Activated CD8-positive, alpha-beta memory T cell treated with anti-CD3 and anti-CD28 coated beads, Interleukin-2, amount 50 U/mL, for 4 hours (primary cell): Measurements from ENCODE around the gene DNM2.
"Not testable (repeated sequence)": the region's sequence is repeated elsewhere in the genome, so short reads cannot be mapped to it uniquely, and the experiment has no call there.

Experiments
- DNase-seq: peaks from one replicate; pipeline ENCODE4 v3.0.0-alpha.2; 2020

Gene DNM2

DNA sequence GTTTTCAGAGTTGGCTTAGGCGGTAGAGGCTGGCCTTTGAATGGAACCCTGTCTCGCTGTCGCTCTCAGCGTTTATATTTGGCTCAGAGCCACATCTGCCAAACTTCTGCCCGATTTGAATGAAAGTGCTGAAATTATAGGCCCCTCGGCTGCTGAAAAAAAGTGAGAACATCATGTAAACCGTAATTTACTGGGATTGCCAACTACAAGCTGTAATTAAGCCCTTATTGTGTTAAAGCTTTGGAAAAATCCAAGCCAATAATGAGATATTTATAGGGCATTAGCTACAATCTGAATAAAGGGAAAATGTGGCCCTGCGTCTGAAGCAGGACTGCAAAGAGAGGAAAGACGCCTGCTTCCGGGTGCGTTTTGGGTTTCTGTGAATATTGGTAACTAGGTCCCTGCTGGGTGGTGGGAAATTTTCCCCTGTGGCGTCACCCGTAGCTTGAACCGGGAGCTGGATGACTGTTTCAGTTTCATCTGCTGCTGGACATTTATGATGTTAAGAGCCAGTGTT, 9.9 kb downstream of the DNM2 start:
- no peak for DNase-seq

DNA sequence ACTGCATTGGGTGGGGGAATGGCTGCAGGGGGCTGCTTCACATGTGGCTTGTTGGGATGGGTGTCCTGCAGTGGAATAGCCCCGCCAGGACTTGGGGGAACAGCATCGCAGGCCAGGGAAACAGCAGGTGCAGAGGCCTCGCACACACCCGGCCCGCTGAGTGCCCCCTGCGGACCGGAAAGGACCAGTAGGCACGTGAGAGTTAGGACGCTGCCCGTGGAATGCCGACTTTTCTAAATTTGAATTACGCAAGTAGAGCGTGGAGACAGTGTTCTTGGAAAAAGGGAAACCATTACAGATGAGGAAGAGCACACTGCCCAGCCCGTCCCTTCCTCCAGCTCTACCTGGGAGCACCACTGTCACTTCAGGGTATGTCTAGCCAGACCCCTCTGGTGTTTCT, 11.5 kb downstream of the DNM2 start:
- DNase-seq: no peak

DNA sequence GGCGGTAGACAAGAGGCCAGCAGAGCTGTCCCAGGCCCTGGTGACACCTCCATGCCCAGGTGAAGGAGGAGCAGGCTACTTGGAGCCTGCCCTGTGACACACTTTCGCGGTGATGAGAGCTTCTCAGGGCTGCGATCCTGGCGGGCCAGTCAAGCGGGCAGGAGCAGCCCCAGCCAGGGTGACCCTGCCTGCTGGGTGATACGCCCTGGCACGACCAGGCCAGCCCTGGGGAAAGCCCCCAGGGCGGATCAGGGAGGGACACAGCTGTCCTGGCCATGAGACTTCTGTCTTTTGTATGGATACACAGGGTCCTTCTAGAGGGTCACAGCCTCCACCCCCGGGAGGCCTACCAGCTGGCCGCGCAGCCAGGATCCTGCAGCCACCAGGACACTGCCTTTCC, 13.1 kb downstream of the DNM2 start:
- DNase-seq: no peak

DNA sequence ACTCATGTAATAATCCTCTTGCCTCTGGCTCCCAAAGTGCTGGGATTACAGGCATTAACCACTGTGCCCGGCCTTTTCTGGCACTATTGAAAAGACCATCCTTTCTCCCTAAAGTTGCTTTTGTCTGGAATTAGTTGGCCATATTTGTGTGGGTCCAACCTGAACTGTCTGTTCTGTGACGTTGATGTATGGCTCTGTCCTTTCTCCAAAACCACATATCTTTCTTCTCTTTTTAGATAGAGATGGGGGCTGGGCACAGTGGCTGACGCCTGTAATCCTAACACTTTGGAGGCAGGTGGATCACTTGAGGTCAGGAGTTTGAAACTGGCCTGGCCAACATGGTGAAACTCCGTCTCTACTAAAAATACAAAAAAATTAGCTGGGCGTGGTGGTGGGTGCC, 17.9 kb downstream of the DNM2 start:
- no peak for DNase-seq

DNA sequence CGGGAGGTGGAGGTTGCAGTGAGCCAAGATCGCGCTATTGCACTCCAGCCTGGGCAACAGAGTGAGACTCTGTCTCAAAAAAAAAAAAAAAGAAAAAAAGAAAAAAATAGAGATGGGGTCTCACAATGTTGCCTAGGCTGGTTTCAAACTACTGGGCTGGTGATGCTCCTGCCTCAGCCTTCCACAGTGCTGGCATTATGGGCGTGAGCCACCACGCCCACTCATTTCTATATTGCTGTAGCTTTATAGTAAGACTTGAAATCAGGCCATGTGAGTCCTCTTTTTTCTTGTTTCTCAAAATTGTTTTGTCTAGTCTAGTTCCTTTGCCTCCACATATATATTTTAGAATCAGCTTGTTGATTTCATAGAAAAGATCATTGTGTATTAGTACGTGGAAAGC, 18.3 kb downstream of the DNM2 start:
- no peak for DNase-seq

DNA sequence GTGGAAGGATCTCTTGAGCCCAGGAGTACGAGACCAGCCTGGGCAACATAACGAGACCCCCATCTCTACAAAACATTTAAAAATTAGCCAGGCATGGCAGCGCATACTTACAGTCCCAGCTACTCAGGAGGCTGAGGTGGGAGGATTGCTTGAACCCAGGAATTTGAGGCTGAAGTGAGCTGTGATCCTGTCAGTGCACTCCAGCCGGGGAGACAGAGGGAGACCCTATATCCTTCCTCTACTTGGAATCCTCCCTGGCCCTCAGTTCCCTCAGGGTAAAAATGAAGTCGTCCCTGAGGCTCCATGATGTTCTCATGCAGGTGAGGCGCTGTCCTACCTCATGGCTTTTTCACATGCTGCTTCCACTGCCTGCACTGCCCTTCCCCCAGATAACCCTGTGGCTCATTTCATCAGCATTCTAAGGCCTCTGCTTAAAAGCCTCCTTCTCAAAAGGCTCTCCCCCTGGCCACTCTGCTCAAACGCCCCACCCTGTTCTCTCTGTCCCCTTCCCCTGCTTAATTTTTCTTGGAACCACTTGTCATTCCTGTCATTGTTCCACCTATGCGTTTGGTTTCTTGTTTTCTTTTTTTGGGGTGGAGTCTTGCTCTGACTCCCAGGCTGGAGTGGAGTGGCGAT, 19.2 kb downstream of the DNM2 start:
- DNase-seq: no peak

DNA sequence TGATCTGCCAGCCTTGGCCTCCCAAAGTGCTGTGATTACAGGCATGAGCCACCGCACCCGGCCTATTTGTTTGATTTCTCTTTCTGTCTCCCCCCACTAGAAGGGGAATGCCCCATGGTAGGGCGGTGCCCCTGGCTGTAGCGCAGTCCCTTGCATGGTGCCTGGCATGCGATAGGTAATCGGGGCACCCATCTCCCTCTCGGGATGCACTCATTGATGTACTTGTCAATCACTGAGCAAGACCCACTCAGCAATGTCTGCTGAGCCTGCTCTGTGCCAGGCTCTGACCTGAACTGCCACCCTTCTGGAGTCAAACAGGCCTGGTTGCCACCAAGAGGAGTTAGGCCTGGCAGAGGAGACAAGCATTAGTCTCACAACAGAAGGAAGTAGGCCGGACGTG, 19.8 kb downstream of the DNM2 start:
- no peak for DNase-seq

DNA sequence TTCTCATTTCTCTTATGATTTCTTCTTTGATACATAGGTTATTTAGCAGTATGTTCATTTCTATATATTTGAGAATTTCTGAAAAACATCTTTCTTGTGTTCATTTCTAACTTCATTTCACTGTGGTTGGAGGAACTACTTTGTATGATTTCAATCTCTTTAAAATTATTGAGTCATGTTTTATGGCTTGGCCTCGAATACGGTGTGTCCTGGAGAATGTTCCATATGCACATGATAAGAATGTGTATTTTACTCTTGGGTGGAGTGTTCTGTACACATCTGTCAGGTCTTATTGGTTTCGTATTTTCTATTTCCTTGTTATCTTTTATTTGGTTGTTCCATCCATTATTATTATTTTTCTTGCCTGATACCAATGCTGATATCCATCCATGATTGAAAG, 22.9 kb downstream of the DNM2 start:
- DNase-seq: no peak

DNA sequence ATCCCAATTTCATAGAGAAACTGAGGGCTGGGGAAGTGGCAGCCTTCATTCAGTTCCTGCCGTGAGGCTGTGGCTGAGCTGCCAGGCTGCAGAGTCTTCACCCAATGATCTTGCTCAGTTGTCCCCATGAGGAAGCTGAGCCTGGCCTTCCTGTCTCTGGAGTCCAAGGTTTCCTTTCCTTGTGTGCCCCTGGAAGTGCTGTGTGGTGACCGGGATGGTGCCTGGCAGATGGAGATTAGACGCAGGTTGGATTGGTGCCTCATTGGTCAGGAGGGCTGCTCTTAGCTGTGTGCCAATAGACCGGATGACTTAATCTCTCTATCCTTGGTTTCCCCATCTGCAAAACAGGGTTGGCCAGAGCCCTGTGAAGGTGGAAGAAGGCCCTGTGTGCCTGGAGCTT, 24.6 kb downstream of the DNM2 start:
- no peak for DNase-seq

DNA sequence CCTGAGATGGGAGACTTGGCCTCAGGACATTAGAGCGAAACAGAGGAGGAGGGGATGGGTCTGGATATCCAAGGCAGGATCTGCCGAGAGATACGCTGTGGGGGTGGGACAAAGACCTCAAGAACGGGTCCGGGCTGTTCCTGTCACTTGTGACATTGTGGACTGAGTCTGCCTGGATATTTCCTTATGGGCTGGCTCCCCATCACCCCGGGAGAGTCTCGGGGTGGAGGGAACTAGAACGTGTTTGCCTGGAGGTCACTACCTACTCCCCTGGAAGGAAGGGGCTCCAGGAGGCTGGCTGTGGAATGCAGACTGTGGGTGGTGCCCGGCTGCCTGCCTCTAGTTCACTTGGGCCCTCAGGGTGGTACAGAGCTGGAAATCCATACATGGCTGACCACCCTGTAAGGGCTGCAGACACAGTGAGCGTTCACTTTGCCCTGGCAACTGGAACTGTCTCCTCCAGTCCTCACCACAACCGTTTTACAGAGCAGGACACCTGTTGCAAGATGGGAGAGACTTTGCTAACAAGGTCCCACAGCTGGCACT, 26.4 kb downstream of the DNM2 start:
- no peak for DNase-seq

DNA sequence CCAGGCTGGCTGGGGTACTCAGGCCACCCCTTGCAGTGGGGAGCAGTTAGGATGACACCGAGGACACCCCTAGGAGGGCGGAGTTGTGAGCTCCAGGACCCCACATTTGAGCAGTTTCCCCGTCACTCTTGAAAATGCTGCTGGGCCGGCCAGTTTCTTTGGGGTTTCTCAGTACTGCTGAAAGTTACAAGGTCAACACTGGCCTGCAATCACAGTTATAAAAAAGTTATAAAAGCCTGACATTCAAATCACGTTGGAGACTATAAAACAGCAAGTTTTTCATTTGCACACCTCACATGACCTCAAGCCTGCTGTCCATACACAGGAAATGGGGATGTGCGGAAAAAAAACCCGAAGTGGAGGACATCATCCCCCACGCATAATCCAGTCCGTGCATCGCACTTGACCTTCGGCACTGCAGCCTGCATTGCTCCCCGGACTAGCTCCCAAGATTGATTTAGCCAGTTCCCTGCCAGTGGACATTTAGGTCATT, 27.0 kb downstream of the DNM2 start:
- no peak for DNase-seq

DNA sequence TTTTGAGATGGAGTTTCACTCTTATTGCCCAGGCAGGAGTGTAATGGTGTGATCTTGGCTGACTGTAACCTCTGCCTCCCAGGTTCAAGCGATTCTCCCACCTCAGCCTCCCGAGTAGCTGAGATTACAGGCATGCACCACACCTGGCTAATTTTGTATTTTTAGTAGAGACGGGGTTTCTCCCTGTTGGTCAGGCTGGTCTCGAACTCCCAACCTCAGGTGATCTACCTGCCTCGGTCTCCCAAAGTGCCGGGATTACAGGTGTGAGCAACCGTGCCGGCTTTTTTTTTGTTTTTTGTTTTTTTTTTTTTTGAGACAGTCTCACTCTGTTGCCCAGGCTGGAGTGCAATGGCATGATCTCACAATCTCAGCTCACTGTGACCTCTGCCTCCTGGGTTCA, 28.6 kb downstream of the DNM2 start:
- not testable (repeated sequence) for DNase-seq

DNA sequence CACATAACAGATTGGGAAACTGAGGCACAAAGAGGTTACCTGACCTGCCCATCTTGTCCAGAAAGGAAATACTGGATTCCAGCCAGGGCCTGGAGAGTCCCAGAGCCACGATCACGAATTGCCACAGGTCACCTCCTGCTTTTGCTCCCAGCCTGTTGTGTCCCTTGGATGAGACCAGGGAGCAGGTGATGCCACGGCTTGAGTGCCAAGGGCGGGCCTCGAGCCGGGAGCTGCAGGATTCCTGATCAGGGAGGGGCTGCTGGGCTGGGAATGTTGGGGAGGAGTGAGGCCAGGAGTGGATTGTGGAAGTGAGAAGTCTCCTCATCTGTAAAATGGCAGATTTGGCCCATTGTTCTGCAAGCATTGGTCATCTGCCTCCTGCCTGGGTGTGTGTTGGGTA, 29.4 kb downstream of the DNM2 start:
- DNase-seq: no peak

DNA sequence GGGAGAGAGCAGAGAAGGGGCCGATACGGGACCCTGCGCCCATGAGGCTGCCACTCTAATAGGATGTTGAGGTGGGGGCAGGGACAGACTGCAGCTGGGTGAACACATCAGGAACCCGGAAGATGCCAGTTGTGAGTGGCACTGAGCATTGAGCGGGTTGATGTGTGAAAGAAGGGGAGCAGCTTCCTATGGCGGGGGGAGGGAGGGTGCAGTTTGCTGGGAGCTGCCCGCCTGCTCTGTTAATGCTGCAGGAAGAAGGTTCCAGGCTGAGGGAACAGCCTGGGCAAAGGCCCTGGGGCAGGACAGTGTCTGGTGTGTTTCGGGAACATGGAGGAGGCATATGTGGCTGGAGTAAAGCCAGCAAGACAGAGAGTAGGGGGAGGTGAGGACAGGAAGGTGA, 29.8 kb downstream of the DNM2 start:
- no peak for DNase-seq

DNA sequence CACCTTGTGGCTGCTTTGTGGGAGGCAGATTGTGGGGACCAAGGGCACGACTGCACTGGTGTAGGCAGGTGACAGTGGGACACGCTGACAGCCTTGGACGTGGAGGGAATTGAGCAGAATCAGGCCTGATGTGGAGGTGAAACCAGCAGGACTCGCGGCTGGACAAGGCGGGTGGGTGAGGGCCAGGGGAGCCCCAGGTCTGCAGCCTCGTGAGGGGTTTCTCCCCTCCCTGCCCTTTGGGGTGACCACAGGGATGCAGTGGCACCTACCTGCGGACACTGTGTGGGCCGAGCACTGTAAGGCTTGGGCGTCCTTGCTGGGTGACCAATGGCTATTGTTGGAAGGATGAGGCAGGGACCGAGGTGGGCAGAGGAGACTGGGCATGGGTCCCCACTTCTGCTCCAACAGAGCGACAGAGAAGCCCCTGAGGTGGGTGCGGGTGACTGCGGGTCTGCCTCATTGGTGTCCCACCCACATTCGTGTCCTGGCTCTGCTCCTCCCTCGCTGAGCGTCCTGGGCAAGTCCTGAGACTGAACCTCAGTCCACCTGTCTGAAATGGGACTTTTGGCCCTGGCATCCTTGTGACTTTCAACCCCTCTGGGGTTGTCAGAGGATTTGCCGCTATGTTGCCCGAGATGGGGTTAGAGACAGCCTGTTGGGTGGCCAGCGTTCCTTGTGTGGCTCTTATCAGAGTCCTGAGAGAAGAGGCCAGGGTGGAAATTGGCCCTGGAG, 30.5 kb downstream of the DNM2 start:
- no peak for DNase-seq

DNA sequence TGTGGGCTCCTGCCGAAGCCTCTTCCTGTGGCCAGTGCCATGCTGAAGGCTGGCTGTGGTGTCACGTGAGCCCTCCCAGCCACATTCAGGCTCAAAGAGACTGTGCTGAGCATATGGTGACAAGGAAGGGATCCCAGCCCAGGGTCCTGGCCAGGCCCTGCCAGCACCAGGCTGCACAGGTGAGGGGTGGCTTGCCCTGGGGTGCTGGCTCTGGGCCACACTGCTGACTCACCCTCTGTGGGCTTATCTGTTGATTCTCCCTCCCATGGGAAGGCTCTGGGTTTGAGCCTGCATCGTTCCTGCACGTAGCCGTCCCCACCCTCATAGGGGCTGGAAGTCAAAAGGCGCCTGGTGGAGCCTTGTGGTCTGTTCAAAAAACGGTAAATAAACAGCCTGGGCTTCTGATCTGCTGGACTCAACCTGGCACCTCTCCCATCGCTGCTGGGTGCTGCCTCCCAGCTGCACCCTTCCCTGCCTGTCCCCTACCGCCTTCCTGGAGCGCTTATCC, 31.1 kb downstream of the DNM2 start:
- DNase-seq: no peak

DNA sequence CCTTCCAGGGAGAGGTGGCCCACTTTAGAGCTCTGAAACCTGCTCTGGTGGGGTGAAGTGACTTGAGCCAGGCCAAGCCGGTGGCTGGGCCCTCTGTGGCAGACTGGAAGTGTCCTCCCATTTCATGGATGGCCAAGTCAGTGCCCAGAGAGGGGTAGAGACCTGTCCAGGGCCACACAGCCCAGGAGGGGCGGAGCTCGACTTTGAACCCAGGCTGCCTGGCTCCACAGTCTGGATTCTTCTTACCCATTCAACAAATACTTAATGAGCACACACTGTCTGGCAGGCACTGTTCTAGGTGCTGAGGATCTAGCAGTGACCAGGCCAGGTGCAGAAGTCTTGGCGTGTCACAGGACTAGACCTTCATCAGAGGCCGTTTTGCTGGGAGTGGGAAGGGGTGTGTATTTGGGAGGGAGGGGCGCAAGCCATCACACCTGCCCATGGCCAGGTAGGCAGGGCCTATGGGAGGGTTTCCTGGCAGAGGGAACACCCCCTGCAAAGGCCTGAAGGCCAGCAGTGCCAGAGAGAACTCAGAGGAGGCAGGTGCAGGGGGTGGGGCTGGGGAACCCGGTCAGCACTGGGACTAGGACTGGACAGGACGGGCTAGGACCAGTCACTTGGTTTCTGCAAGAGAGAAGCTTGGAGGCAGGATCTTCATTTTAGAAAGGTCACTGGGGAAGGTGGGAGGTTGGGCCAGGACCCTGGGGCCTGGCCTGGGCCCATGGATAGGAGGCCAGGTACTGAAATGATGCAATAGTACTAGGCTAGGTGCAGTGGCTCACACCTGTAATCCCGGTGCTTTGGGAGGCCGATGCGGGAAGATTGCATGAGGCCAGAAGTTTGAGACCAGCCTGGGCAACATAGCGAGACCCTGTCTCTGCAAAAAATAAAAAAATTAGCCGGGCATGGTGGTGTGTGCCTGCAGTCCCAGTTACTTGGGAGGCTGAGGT, 31.8 kb downstream of the DNM2 start:
- no peak for DNase-seq

DNA sequence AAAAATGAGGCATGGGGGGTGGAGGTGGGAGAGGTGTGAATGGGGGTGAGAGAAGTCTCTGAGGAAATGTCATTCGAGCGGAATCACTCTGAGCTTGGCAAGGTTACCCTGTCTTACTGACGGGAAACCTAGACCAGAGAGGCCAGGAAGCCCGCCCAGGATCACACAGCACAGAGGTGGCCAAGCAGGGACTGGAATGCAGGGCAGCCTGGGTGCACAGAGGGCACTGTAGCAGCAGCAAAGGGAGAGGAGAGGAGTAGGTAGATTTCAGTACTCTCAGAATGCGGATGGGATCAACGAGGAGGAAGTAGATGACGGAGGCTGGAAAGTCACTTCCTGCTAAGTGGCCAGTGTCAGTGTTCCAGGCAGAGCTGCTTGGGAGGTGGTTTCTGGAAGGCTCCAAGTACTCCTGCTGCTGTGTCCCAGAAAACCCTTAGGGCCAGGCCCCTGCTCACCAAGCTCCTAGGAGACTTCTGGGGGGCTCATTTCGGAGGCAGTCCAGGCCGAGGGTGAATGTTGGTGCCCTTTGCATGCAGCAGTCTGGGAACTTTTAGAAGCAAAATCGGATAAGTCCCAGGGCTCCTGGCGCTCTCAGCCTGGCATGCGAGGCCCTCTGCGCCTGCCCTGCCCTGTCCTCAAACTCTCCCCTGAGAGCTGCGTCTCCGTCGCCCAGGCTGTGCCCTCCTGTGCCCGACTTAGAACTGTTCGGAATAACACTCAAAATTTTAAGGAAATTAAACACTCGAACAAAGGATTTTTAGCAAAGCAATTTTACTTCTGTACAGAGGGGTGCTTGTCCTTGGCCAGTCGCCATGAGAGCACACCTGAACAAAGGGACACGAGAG, 33.5 kb downstream of the DNM2 start:
- DNase-seq: no peak

DNA sequence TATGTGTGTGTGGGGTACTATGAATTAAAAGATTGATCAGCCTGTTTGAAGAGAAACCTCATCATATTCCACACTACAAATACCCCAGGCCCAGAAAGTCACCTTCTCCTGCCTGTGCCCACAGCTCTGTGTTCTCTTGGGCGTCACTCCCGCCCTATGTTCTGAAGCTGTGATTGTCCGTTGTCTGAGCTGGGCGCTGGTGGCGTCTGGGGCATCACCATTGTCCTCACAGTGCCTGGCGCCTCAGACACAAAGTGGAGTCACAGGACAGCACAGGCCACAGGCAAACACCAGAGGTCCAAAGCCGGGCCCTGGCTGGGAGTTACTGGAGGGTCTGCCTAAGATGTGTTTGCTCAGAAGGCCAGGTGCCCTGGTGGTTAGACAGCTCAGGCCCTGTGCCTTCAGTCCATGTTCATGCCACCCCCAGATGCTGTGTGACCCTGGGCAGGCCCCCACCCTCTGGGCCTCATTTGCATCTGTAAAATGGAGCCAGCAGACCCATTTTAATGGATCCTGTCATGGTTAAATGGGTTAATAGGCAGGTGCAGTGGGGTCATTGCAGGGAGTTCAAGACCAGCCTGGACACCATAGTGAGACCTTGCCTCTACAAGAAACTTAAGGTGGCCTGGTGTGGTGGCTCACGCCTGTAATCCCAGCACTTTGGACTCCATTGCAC, 34.5 kb downstream of the DNM2 start:
- DNase-seq: no peak

DNA sequence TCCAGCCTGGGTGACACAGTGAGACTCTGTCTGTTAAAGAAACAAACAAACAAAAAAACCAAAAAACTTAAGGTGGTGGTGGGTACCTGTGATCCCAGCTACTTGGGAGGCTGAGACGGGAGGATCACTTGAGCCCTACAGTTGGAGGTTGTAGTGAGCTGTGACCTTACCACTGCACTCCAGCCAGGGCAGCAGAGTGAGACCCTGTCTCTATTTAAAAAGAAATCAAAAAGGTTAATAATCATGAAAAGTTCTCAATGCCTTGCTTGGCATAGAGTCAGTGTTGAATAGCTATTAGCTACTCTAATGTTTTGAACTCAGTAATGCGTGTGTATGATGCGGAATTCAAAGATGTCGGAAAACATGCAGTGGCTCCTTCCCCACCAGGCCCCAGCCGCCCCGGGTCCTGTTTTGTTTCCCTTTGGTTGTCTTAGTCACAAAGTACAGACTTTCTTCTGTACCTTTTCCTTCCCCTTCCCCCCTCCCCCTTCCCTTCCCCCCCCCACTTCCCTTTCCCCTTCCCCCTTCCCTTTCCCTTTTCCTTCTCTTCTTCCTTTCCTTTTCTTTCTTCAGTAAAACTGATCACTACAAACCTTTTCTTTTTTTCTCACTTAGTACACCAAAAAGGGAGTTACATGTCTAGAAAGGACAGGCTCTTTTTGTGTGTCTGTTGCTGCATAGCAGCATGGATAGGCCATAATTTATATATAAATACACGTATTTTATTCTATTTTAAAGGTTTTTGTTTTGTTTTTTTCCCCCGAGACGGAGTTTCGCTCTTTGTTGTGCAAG, 35.2 kb downstream of the DNM2 start:
- DNase-seq: no peak
